ENCODE measurements around the gene UBE2H.
A peak's percentile ranks its signal among the peaks of the same experiment; 100 is the strongest.

Gene UBE2H

GRCh38 chr7:129906700-129907099 is 46.1 kb downstream of the UBE2H start:
- no peaks in the 10 kb centered on the region for H3K9me2 ChIP-seq (replicated peaks; ENCODE audit: low read depth, low read length)
- no peak for TF ChIP-seq EZH2phosphoT487 (IDR thresholded peaks at IDR 0.05; ENCODE audit: borderline replicate concordance)
- TF ChIP-seq, protein P1, sequence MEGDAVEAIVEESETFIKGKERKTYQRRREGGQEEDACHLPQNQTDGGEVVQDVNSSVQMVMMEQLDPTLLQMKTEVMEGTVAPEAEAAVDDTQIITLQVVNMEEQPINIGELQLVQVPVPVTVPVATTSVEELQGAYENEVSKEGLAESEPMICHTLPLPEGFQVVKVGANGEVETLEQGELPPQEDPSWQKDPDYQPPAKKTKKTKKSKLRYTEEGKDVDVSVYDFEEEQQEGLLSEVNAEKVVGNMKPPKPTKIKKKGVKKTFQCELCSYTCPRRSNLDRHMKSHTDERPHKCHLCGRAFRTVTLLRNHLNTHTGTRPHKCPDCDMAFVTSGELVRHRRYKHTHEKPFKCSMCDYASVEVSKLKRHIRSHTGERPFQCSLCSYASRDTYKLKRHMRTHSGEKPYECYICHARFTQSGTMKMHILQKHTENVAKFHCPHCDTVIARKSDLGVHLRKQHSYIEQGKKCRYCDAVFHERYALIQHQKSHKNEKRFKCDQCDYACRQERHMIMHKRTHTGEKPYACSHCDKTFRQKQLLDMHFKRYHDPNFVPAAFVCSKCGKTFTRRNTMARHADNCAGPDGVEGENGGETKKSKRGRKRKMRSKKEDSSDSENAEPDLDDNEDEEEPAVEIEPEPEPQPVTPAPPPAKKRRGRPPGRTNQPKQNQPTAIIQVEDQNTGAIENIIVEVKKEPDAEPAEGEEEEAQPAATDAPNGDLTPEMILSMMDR (conservative IDR thresholded peaks at IDR 0.05; ENCODE audit: low read length) = no peak
- H2AFZ ChIP-seq (ENCODE audit: low read length) = no peak overlapping the region
- no peaks in the 10 kb centered on the region for H3K36me3 ChIP-seq (ENCODE audit: insufficient read depth, low read length)
- H4K20me1 ChIP-seq (ENCODE audit: insufficient read depth, low read length, poor library complexity, severe bottlenecking) = no peaks in the 10 kb centered on the region
- H3K4me3 ChIP-seq (ENCODE audit: low read length, poor library complexity, severe bottlenecking) = peak overlapping the region; percentile 47
- H3F3A ChIP-seq (ENCODE audit: low read depth) = no peaks in the 10 kb centered on the region
- no peaks in the 10 kb centered on the region for H3K79me2 ChIP-seq (ENCODE audit: insufficient read depth, low read length)
- peak overlapping the region; percentile 62 for H3K4me2 ChIP-seq (ENCODE audit: low read depth, low read length, poor library complexity, severe bottlenecking)
- no peaks in the 10 kb centered on the region for H3K9me3 ChIP-seq (ENCODE audit: insufficient read depth, low read depth, low read length)
- peak overlapping the region; percentile 38 for H3K9ac ChIP-seq (ENCODE audit: low read depth, low read length, poor library complexity, severe bottlenecking)
- peaks cover 48% of the 10 kb centered on the region for H3K4me1 ChIP-seq (ENCODE audit: insufficient read depth, low read length, poor library complexity, severe bottlenecking)
- no peaks in the 10 kb centered on the region for H3K27me3 ChIP-seq (ENCODE audit: insufficient read depth, low read length, poor library complexity, severe bottlenecking)

GRCh38 chr7:129903935-129904334 is 48.8 kb downstream of the UBE2H start:
- H3K4me1 ChIP-seq (ENCODE audit: insufficient read depth, low read length, poor library complexity, severe bottlenecking) = peaks cover 46% of the 10 kb centered on the region
- no peak overlapping the region for H3K4me2 ChIP-seq (ENCODE audit: low read depth, low read length, poor library complexity, severe bottlenecking)
- no peaks in the 10 kb centered on the region for H3F3A ChIP-seq (ENCODE audit: low read depth)
- peaks cover 4% of the 10 kb centered on the region; the same call in 1 of the 2 replicates for H3K36me3 ChIP-seq (ENCODE audit: insufficient read depth, low read length)
- no peaks in the 10 kb centered on the region for H3K9me2 ChIP-seq (replicated peaks; ENCODE audit: low read depth, low read length)
- H3K27me3 ChIP-seq (ENCODE audit: insufficient read depth, low read length, poor library complexity, severe bottlenecking) = no peaks in the 10 kb centered on the region
- H3K79me2 ChIP-seq (ENCODE audit: insufficient read depth, low read length) = no peaks in the 10 kb centered on the region
- H3K9me3 ChIP-seq (ENCODE audit: insufficient read depth, low read depth, low read length) = no peaks in the 10 kb centered on the region
- H3K4me3 ChIP-seq (ENCODE audit: low read length, poor library complexity, severe bottlenecking) = no peak overlapping the region
- no peak overlapping the region for H3K9ac ChIP-seq (ENCODE audit: low read depth, low read length, poor library complexity, severe bottlenecking)
- TF ChIP-seq EZH2phosphoT487 (IDR thresholded peaks at IDR 0.05; ENCODE audit: borderline replicate concordance) = no peak
- TF ChIP-seq, protein P1 (conservative IDR thresholded peaks at IDR 0.05; ENCODE audit: low read length) = no peak
- no peaks in the 10 kb centered on the region for H4K20me1 ChIP-seq (ENCODE audit: insufficient read depth, low read length, poor library complexity, severe bottlenecking)
- no peak overlapping the region for H2AFZ ChIP-seq (ENCODE audit: low read length)

GRCh38 chr7:129902788-129903422 is 49.9 kb downstream of the UBE2H start:
- Histone ChIP-seq H3K4me1 (ENCODE audit: insufficient read depth, low read length, poor library complexity, severe bottlenecking) (peaks cover 35% of the 10 kb centered on the region), H3K27me3 (ENCODE audit: insufficient read depth, low read length, poor library complexity, severe bottlenecking) (no peaks in the 10 kb centered on the region), H3F3A (ENCODE audit: low read depth) (no peaks in the 10 kb centered on the region), H4K20me1 (ENCODE audit: insufficient read depth, low read length, poor library complexity, severe bottlenecking) (no peaks in the 10 kb centered on the region), H3K9me3 (ENCODE audit: insufficient read depth, low read depth, low read length) (no peaks in the 10 kb centered on the region), H3K9ac (ENCODE audit: low read depth, low read length, poor library complexity, severe bottlenecking) (no peak overlapping the region), H3K9me2 (replicated peaks; ENCODE audit: low read depth, low read length) (no peaks in the 10 kb centered on the region), H3K4me3 (ENCODE audit: low read length, poor library complexity, severe bottlenecking) (no peak overlapping the region), H2AFZ (ENCODE audit: low read length) (no peak overlapping the region), H3K36me3 (ENCODE audit: insufficient read depth, low read length) (peaks cover 4% of the 10 kb centered on the region; the same call in 1 of the 2 replicates), H3K4me2 (ENCODE audit: low read depth, low read length, poor library complexity, severe bottlenecking) (peak overlapping the region; percentile 15), H3K79me2 (ENCODE audit: insufficient read depth, low read length) (no peaks in the 10 kb centered on the region)
- TF ChIP-seq EZH2phosphoT487 (IDR thresholded peaks at IDR 0.05; ENCODE audit: borderline replicate concordance) = no peak
- TF ChIP-seq, protein P1 (conservative IDR thresholded peaks at IDR 0.05; ENCODE audit: low read length) = no peak

Measured in Loucy (cell line).